GM12892 (cell line): ENCODE results near the gene RPS27.
"Not testable (repeated sequence)": the region's sequence is repeated elsewhere in the genome, so short reads cannot be mapped to it uniquely, and the experiment has no call there.

Experiments
- DNase-seq: peaks from one replicate; pipeline ENCODE4 v3.0.0; 2011; ENCODE audit not compliant: insufficient read length
- FAIRE-seq: peaks from 2 replicates; lab custom pipeline; 2011; peaks lifted over from hg19 to GRCh38; lab: Jason Lieb, UNC
- POLR2A ChIP-seq: IDR thresholded peaks from 2 replicates; pipeline ENCODE4 v1.6.1; 2011; ENCODE audit warnings: low read depth, low read length, control low read depth
- POLR2AphosphoS5 ChIP-seq: IDR thresholded peaks from 2 replicates; pipeline ENCODE4 v1.6.1; 2011; ENCODE audit warnings: low read depth, low read length, control low read depth
- TAF1 ChIP-seq: IDR thresholded peaks from 2 replicates; pipeline ENCODE4 v1.6.1; 2011; ENCODE audit warnings: low read depth, mild to moderate bottlenecking, control low read depth, low read length, borderline replicate concordance

The RPS27 gene

GRCh38 chr1:153977250-153978240 lies 13.0 kb upstream of the RPS27 start, which contains the start of gene JTB:
Gene JTB, minus strand, starts transcription at chr1:153977674. Its CDS starts 422 bp downstream, at chr1:153977252.
- TF ChIP-seq POLR2AphosphoS5 (peak; percentile 84; the same call in 1 of the 2 replicates), TAF1 (peak; percentile 75), POLR2A (peak; percentile 91)
- DNase-seq (peak; percentile 92), FAIRE-seq (peak; percentile 68)

- FAIRE-seq: no peak
- DNase-seq: no peak
- TF ChIP-seq POLR2A (no peak), TAF1 (no peak), POLR2AphosphoS5 (no peak)
Observed at GRCh38 chr1:153978274-153978909, 12.2 kb upstream of the RPS27 start.

DNA sequence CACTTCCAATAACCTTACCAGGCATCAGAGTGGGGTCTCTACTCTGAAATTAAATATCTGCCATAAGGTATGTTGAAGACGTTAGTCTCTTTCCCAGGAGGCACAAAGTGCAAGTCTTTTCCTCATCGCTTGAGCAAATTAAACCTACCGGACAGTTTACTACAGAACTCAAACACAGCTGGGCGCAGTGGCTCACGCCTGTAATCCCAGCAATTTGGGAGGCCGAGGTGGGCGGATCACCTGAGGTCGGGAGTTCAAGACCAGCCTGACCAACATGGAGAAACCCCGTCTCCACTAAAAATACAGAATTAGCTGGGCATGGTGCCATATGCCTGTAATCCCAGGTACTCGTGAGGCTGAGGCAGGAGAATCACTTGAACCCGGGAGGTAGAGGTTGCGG lies 11.5 kb upstream of the RPS27 start:
- DNase-seq, FAIRE-seq: not testable (repeated sequence)

- not testable (repeated sequence) for DNase-seq, FAIRE-seq
Observed at GRCh38 chr1:153981735-153982134, 8.8 kb upstream of the RPS27 start.

GRCh38 chr1:153984123-153984894 lies 6.3 kb upstream of the RPS27 start:
- no peak for FAIRE-seq
- TF ChIP-seq TAF1: no peak
- TF ChIP-seq POLR2AphosphoS5: no peak
- no peak for TF ChIP-seq POLR2A
- no peak for DNase-seq

GRCh38 chr1:153985341-153985912 lies 5.1 kb upstream of the RPS27 start:
- TF ChIP-seq POLR2AphosphoS5 (no peak), TAF1 (no peak), POLR2A (no peak)
- DNase-seq (no peak), FAIRE-seq (no peak)

DNA sequence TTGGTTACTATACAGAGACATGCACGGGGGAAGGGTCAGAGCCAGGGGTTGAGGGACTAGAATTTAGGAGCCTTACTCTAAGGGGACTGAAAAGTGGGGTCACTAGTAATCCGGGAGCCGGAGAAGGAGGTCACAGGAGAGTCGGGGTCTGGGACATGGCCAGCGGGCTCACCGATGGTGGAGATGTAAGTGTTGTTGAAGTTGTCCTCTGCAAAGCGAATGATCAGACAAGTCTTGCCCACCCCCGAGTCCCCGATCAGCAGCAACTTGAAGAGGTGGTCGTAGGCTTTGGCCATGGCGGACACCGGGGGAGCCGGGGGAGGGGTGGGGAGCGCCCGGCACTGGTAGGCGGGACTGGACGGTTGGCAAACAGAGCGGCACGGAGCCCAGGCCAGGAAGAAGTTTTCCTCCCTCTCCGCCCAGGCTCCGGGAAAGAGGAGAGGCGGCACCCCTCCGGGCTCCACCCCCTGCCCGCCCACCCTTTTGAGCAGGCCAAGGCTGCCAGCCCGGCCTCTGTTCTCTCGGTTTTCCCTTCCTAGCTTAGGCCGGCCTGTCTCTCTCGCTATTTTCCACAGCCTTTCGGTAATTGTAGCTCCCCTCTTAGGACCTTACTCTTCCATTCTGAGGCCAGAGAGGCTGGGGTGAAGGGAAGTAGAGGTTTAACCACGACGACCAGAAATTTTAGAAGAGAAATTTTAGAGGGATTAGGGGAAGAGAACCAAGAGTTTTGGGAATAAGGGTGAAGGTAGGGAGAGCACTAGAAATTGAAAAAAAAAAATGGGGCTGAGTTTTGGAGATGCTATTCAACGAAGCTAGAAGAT lies 4.4 kb upstream of the RPS27 start, which contains the start of gene RAB13:
Gene RAB13 (minus strand): TSS at position 399 of the 821 bp plus-strand sequence. CDS start 103 bp downstream, at position 296.
- TF ChIP-seq TAF1: no peak
- no peak for TF ChIP-seq POLR2A
- no peak for TF ChIP-seq POLR2AphosphoS5
- no peak for FAIRE-seq
- DNase-seq: no peak

DNA sequence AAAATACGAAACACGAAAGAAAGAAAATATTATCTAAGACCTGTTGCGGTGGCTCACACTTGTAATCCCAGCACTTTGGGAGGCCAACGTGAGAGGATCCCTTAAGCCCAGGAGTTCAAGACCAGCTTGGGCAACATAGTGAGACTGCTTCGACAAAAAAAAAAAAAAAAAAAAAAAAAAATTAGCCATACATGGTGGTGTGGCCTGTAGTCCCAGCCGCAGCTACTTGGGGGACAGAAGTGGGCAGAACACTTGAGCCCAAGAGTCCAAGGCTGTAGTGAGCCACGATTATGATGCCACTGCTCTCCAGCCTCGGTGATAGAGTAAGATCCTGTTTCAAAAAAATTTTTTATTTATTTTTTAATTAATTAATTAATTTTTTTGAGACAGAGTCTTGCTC lies 2.9 kb upstream of the RPS27 start:
- TF ChIP-seq POLR2AphosphoS5 (no peak), TAF1 (no peak), POLR2A (no peak)
- no peak for DNase-seq
- FAIRE-seq: no peak

GRCh38 chr1:153991151-153991630 lies 629 bp downstream of the RPS27 start:
- FAIRE-seq (no peak), DNase-seq (no peak)
- no peak for TF ChIP-seq TAF1
- TF ChIP-seq POLR2AphosphoS5: no peak
- no peak for TF ChIP-seq POLR2A

DNA sequence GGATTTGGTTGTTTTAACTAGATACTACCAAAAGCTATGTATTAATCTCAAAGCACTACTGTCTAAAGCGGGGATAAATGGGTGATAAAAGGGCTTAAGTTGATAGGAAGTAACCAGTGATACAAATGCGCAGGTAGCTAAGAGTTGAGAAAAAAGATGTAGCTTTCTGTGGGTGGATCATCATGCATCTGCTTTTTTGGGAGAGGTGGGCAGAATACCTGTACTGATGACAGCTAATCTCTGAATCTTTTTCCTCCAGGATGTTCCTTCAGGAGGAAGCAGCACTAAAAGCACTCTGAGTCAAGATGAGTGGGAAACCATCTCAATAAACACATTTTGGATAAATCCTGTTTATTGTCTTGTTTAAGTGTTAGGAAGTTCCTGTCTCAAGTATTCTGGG lies 1.2 kb downstream of the RPS27 start:
- TF ChIP-seq POLR2A (no peak), POLR2AphosphoS5 (no peak), TAF1 (no peak)
- DNase-seq (no peak), FAIRE-seq (no peak)
